ACC112 (cell line): ENCODE results near the gene NUDT16.

Experiments
- H2AFZ ChIP-seq: fragments of 200-600 bp; sonication (generic); one replicate; pipeline ENCODE4 v1.6.0; 2017; ENCODE audit warnings: antibody characterized with exemption, low read length; ENCODE audit not compliant: unreplicated experiment
- H3K27ac ChIP-seq: fragments of 200-600 bp; sonication (generic); 2 replicates; pipeline ENCODE4 v1.5.1; 2014; ENCODE audit warnings: low read depth, mild to moderate bottlenecking, antibody characterized with exemption, low read length, moderate library complexity
- H3K27me3 ChIP-seq: fragments of 200-600 bp; sonication (generic); 2 replicates; pipeline ENCODE4 v1.6.1; 2014; ENCODE audit warnings: mild to moderate bottlenecking, antibody characterized with exemption, low read length, moderate library complexity, mixed read lengths; ENCODE audit not compliant: insufficient read depth
- H3K36me3 ChIP-seq: fragments of 200-600 bp; sonication (generic); 2 replicates; pipeline ENCODE4 v1.6.1; 2016; ENCODE audit warnings: mild to moderate bottlenecking, antibody characterized with exemption, low read length, moderate library complexity, mixed read lengths; ENCODE audit not compliant: insufficient read depth
- H3K4me1 ChIP-seq: fragments of 200-600 bp; sonication (generic); one replicate; pipeline ENCODE4 v1.6.1; 2016; ENCODE audit warnings: low read length, mixed read lengths; ENCODE audit not compliant: insufficient read depth, unreplicated experiment, control insufficient read depth
- H3K4me3 ChIP-seq: fragments of 200-600 bp; sonication (generic); 2 replicates; pipeline ENCODE4 v1.5.1; 2014; ENCODE audit warnings: mild to moderate bottlenecking, low read depth, low read length
- H3K79me2 ChIP-seq: fragments of 200-600 bp; sonication (generic); one replicate; pipeline ENCODE4 v1.6.0; 2016; ENCODE audit warnings: low read length; ENCODE audit not compliant: control insufficient read depth, unreplicated experiment, insufficient read depth

NUDT16 gene

GRCh38 chr3:131381445-131382291 lies at the start of gene NUDT16:
TSS of gene NUDT16 (plus strand) at chr3:131381774. CDS start at chr3:131381805, 31 bp downstream.
- Histone ChIP-seq H3K79me2 (peaks cover 19% of the 10 kb centered on the region), H3K27ac (peak within 1 kb of the TSS; percentile 72; the same call in 1 of the 2 replicates), H3K4me3 (peak within 1 kb of the TSS; percentile 100), H2AFZ (peak within 1 kb of the TSS; percentile 78), H3K4me1 (peaks cover 10% of the 10 kb centered on the region), H3K27me3 (no peaks in the 10 kb centered on the region), H3K36me3 (peaks cover 3% of the 10 kb centered on the region; the same call in 1 of the 2 replicates)

GRCh38 chr3:131338948-131339640 lies 42.5 kb upstream of the NUDT16 start:
- Histone ChIP-seq H3K27ac (no peak overlapping the region), H3K4me3 (peak overlapping the region; percentile 63), H3K4me1 (peaks cover 13% of the 10 kb centered on the region), H2AFZ (no peak overlapping the region), H3K36me3 (no peaks in the 10 kb centered on the region), H3K79me2 (no peaks in the 10 kb centered on the region), H3K27me3 (no peaks in the 10 kb centered on the region)

GRCh38 chr3:131341761-131342160 lies 39.8 kb upstream of the NUDT16 start:
- H2AFZ ChIP-seq, result no peak overlapping the region

GRCh38 chr3:131348911-131349310 lies 32.7 kb upstream of the NUDT16 start:
- no peak overlapping the region for H3K27ac ChIP-seq
- peaks cover 30% of the 10 kb centered on the region for H3K4me1 ChIP-seq
- H3K27me3 ChIP-seq, result no peaks in the 10 kb centered on the region
- H3K79me2 ChIP-seq, result no peaks in the 10 kb centered on the region
- no peak overlapping the region for H3K4me3 ChIP-seq
- H3K36me3 ChIP-seq, result no peaks in the 10 kb centered on the region
- H2AFZ ChIP-seq, result no peak overlapping the region

More at GRCh38 chr3:131341761-131342160, 39.8 kb upstream of the NUDT16 start:
- Histone ChIP-seq H3K4me1 (peaks cover 13% of the 10 kb centered on the region), H3K79me2 (no peaks in the 10 kb centered on the region), H3K27me3 (no peaks in the 10 kb centered on the region), H3K27ac (no peak overlapping the region), H3K4me3 (no peak overlapping the region), H3K36me3 (no peaks in the 10 kb centered on the region)

GRCh38 chr3:131349454-131349853 lies 32.1 kb upstream of the NUDT16 start:
- H3K27ac ChIP-seq, result peak overlapping the region; percentile 86

GRCh38 chr3:131349946-131350347 lies 31.6 kb upstream of the NUDT16 start:
- H3K27me3 ChIP-seq, result no peaks in the 10 kb centered on the region
- peaks cover 30% of the 10 kb centered on the region for H3K4me1 ChIP-seq
- H2AFZ ChIP-seq, result peak overlapping the region; percentile 48
- H3K4me3 ChIP-seq, result peak overlapping the region; percentile 35
- H3K27ac ChIP-seq, result peak overlapping the region; percentile 86
- H3K79me2 ChIP-seq, result no peaks in the 10 kb centered on the region
- no peaks in the 10 kb centered on the region for H3K36me3 ChIP-seq

More at GRCh38 chr3:131349454-131349853, 32.1 kb upstream of the NUDT16 start:
- Histone ChIP-seq H3K36me3 (no peaks in the 10 kb centered on the region), H3K27me3 (no peaks in the 10 kb centered on the region), H2AFZ (peak overlapping the region; percentile 48), H3K4me1 (peaks cover 30% of the 10 kb centered on the region), H3K79me2 (no peaks in the 10 kb centered on the region), H3K4me3 (peak overlapping the region; percentile 35)

GRCh38 chr3:131350506-131350905 lies 31.1 kb upstream of the NUDT16 start:
- H3K4me1 ChIP-seq, result peaks cover 30% of the 10 kb centered on the region

GRCh38 chr3:131353016-131353877 lies 28.3 kb upstream of the NUDT16 start:
- H3K27me3 ChIP-seq, result no peaks in the 10 kb centered on the region
- no peak overlapping the region for H3K4me3 ChIP-seq
- no peak overlapping the region for H2AFZ ChIP-seq
- H3K27ac ChIP-seq, result no peak overlapping the region
- no peaks in the 10 kb centered on the region for H3K36me3 ChIP-seq
- H3K4me1 ChIP-seq, result peaks cover 30% of the 10 kb centered on the region
- no peaks in the 10 kb centered on the region for H3K79me2 ChIP-seq

More at GRCh38 chr3:131350506-131350905, 31.1 kb upstream of the NUDT16 start:
- peak overlapping the region; percentile 86 for H3K27ac ChIP-seq
- H3K4me3 ChIP-seq, result peak overlapping the region; percentile 35; the same call in 1 of the 2 replicates
- no peaks in the 10 kb centered on the region for H3K79me2 ChIP-seq
- no peaks in the 10 kb centered on the region for H3K27me3 ChIP-seq
- no peaks in the 10 kb centered on the region for H3K36me3 ChIP-seq
- peak overlapping the region; percentile 48 for H2AFZ ChIP-seq

GRCh38 chr3:131353986-131354385 lies 27.6 kb upstream of the NUDT16 start:
- H3K36me3 ChIP-seq, result no peaks in the 10 kb centered on the region
- H3K27me3 ChIP-seq, result no peaks in the 10 kb centered on the region
- no peak overlapping the region for H2AFZ ChIP-seq
- no peak overlapping the region for H3K27ac ChIP-seq
- no peak overlapping the region for H3K4me3 ChIP-seq
- peaks cover 25% of the 10 kb centered on the region for H3K4me1 ChIP-seq
- no peaks in the 10 kb centered on the region for H3K79me2 ChIP-seq

- Histone ChIP-seq H3K36me3 (no peaks in the 10 kb centered on the region), H3K4me3 (no peak overlapping the region), H2AFZ (no peak overlapping the region), H3K27ac (no peak overlapping the region), H3K79me2 (no peaks in the 10 kb centered on the region), H3K27me3 (no peaks in the 10 kb centered on the region), H3K4me1 (peaks cover 4% of the 10 kb centered on the region)
Observed at GRCh38 chr3:131356006-131356595, 25.5 kb upstream of the NUDT16 start.
